WTC11 (cell line): ENCODE results near the gene PAOX.

Experiments
- ELF4 ChIP-seq: sonication (generic); formaldehyde crosslinking; IDR thresholded peaks from 2 replicates; pipeline ENCODE4 v1.8.1; 2022; ENCODE audit warnings: low read depth, mild to moderate bottlenecking, moderate library complexity, missing genetic modification reagents
- NR1H2 ChIP-seq: sonication (generic); formaldehyde crosslinking; IDR thresholded peaks from 2 replicates; pipeline ENCODE4 v1.9.0; 2021; ENCODE audit warnings: mild to moderate bottlenecking, moderate library complexity, missing genetic modification reagents
- SP1 ChIP-seq: sonication (generic); formaldehyde crosslinking; conservative IDR thresholded peaks from 2 replicates; pipeline ENCODE4 v1.8.1; 2022; ENCODE audit warnings: missing genetic modification reagents
- TEAD4 ChIP-seq: sonication (generic); formaldehyde crosslinking; IDR thresholded peaks from 2 replicates; pipeline ENCODE4 v1.8.0; 2022; ENCODE audit warnings: mild to moderate bottlenecking, missing genetic modification reagents
- ZBTB43 ChIP-seq: sonication (generic); formaldehyde crosslinking; IDR thresholded peaks from 2 replicates; pipeline ENCODE4 v1.8.1; 2023; ENCODE audit warnings: mild to moderate bottlenecking, missing genetic modification reagents
- ZNF138 ChIP-seq: sonication (generic); formaldehyde crosslinking; conservative IDR thresholded peaks from 2 replicates; pipeline ENCODE4 v1.8.1; 2022; ENCODE audit warnings: mild to moderate bottlenecking, moderate library complexity, missing genetic modification reagents
- ZNF263 ChIP-seq: sonication (generic); formaldehyde crosslinking; IDR thresholded peaks from 2 replicates; pipeline ENCODE4 v1.8.1; 2022; ENCODE audit warnings: low read depth, mild to moderate bottlenecking, moderate library complexity, missing genetic modification reagents
- TF ChIP-seq, protein P1 (sequence below): fragments of 200-600 bp; IDR thresholded peaks from 2 replicates; pipeline ENCODE4 v1.8.0; 2022; ENCODE audit warnings: antibody characterized with exemption
- TF ChIP-seq, protein P2 (sequence below): sonication (generic); formaldehyde crosslinking; IDR thresholded peaks from 2 replicates; pipeline ENCODE4 v1.8.0; 2022; ENCODE audit warnings: mild to moderate bottlenecking, missing genetic modification reagents

DNA sequence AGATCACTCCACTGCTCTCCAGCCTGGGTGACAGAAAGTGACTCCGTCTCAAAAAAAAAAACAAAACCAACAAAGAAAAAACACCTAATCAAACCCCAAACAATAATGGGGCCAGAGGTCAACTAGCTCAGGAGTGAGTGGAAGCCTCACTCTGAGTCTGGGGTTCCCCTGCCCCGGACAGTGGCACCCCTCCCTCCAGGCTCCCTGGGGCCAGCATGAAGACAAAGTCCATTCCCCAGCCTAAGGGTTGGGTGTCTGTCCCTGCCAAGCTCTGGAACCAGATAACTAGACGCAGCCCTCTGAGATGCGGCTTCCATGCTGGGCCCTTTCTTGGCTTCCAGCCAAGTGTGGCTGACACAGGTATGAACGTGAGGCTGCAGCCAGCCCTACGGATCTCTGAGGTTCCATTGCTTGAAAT lies 19.5 kb upstream of the PAOX start:
- TF ChIP-seq, protein P1, sequence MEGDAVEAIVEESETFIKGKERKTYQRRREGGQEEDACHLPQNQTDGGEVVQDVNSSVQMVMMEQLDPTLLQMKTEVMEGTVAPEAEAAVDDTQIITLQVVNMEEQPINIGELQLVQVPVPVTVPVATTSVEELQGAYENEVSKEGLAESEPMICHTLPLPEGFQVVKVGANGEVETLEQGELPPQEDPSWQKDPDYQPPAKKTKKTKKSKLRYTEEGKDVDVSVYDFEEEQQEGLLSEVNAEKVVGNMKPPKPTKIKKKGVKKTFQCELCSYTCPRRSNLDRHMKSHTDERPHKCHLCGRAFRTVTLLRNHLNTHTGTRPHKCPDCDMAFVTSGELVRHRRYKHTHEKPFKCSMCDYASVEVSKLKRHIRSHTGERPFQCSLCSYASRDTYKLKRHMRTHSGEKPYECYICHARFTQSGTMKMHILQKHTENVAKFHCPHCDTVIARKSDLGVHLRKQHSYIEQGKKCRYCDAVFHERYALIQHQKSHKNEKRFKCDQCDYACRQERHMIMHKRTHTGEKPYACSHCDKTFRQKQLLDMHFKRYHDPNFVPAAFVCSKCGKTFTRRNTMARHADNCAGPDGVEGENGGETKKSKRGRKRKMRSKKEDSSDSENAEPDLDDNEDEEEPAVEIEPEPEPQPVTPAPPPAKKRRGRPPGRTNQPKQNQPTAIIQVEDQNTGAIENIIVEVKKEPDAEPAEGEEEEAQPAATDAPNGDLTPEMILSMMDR, result no peak
- TF ChIP-seq TEAD4 (CRISPR knock-in tag), result no peak
- TF ChIP-seq, protein P2, sequence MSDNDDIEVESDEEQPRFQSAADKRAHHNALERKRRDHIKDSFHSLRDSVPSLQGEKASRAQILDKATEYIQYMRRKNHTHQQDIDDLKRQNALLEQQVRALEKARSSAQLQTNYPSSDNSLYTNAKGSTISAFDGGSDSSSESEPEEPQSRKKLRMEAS (CRISPR knock-in tag), result no peak
- no peak for TF ChIP-seq ZBTB43 (CRISPR knock-in tag)
- TF ChIP-seq ZNF138 (CRISPR knock-in tag), result no peak
- no peak for TF ChIP-seq NR1H2 (CRISPR knock-in tag)
- no peak for TF ChIP-seq SP1 (CRISPR knock-in tag)
- no peak for TF ChIP-seq ZNF263 (CRISPR knock-in tag)
- TF ChIP-seq ELF4, result no peak
